Fibroblast of gingiva (primary cell): ENCODE data around the gene AP3B1.

Experiments used
- DNase-seq: peaks from one replicate; pipeline ENCODE4 v3.0.0-alpha.2; 2011; ENCODE audit warnings: low read depth

Gene AP3B1

GRCh38 chr5:78291687-78292086 lies 2.8 kb downstream of the AP3B1 start:
- no peak for DNase-seq

- DNase-seq: no peak
Measured at GRCh38 chr5:78289911-78290310, 4.6 kb downstream of the AP3B1 start.

- no peak for DNase-seq
Measured at GRCh38 chr5:78288246-78288645, 6.3 kb downstream of the AP3B1 start.

GRCh38 chr5:78287833-78288232 lies 6.7 kb downstream of the AP3B1 start:
- peak; percentile 62 for DNase-seq

GRCh38 chr5:78287169-78287568 lies 7.3 kb downstream of the AP3B1 start:
- DNase-seq: no peak

GRCh38 chr5:78286290-78286689 lies 8.2 kb downstream of the AP3B1 start:
- DNase-seq: no peak

GRCh38 chr5:78283802-78284201 lies 10.7 kb downstream of the AP3B1 start:
- no peak for DNase-seq

- DNase-seq: no peak
Measured at GRCh38 chr5:78283105-78283504, 11.4 kb downstream of the AP3B1 start.

- DNase-seq: peak; percentile 40
Measured at GRCh38 chr5:78280261-78280660, 14.2 kb downstream of the AP3B1 start.

GRCh38 chr5:78279194-78279593 lies 15.3 kb downstream of the AP3B1 start:
- DNase-seq: no peak

- DNase-seq: no peak
Measured at GRCh38 chr5:78277715-78278114, 16.8 kb downstream of the AP3B1 start.

- no peak for DNase-seq
Measured at GRCh38 chr5:78275998-78276543, 18.4 kb downstream of the AP3B1 start.

- DNase-seq: no peak
Measured at GRCh38 chr5:78274540-78275197, 19.8 kb downstream of the AP3B1 start.

- no peak for DNase-seq
Measured at GRCh38 chr5:78273436-78273835, 21.1 kb downstream of the AP3B1 start.

- DNase-seq: no peak
Measured at GRCh38 chr5:78271766-78272165, 22.7 kb downstream of the AP3B1 start.

- no peak for DNase-seq
Measured at GRCh38 chr5:78269088-78269703, 25.3 kb downstream of the AP3B1 start.

GRCh38 chr5:78268356-78268755 lies 26.1 kb downstream of the AP3B1 start:
- DNase-seq: no peak

- no peak for DNase-seq
Measured at GRCh38 chr5:78265163-78265562, 29.3 kb downstream of the AP3B1 start.

GRCh38 chr5:78264600-78264999 lies 29.9 kb downstream of the AP3B1 start:
- DNase-seq: no peak

- DNase-seq: no peak
Measured at GRCh38 chr5:78260771-78261170, 33.7 kb downstream of the AP3B1 start.

GRCh38 chr5:78253201-78253600 lies 41.3 kb downstream of the AP3B1 start:
- DNase-seq: no peak

GRCh38 chr5:78252715-78253114 lies 41.8 kb downstream of the AP3B1 start:
- DNase-seq: no peak

GRCh38 chr5:78251663-78252284 lies 42.7 kb downstream of the AP3B1 start:
- no peak for DNase-seq
